Bronchial epithelial cell (primary cell): ENCODE results near the gene OMG. TPM values are rescaled to one million over a fixed set of nuclear protein-coding genes. Genes with fewer than 3 reads are reported as not detected.

Experiments used
- DNase-seq: peaks from one replicate; pipeline ENCODE4 v3.0.0-alpha.2; 2010; ENCODE audit warnings: low read depth
- FAIRE-seq: peaks from 2 replicates; lab custom pipeline; 2011; peaks lifted over from hg19 to GRCh38; lab: Jason Lieb, UNC
- H3K27me3 ChIP-seq: 2 replicates; pipeline ENCODE4 v1.5.1; 2011; ENCODE audit warnings: low read length; ENCODE audit not compliant: control insufficient read depth, insufficient read depth
- H3K36me3 ChIP-seq: 2 replicates; pipeline ENCODE4 v1.5.1; 2011; ENCODE audit warnings: low read length; ENCODE audit not compliant: control insufficient read depth, insufficient read depth
- H3K4me3 ChIP-seq: 2 replicates; pipeline ENCODE4 v1.5.1; 2011; ENCODE audit warnings: mild to moderate bottlenecking, low read depth, low read length, control low read depth
- total RNA-seq: library from RNA; depleted of rRNA; stranded (reverse); fragments of >200 nt; gene quantifications from 2 replicates; pipeline ENCODE4 v1.2.1, GENCODE V29; 2014
- TF ChIP-seq, protein P1 (sequence below): IDR thresholded peaks from 2 replicates; pipeline ENCODE4 v1.5.1; 2011; ENCODE audit warnings: mild to moderate bottlenecking, moderate library complexity, low read length, control low read depth, inconsistent platforms; ENCODE audit not compliant: insufficient read depth, severe bottlenecking

OMG gene
- total RNA-seq, 1 donor from 2014 or later: not detected

DNA sequence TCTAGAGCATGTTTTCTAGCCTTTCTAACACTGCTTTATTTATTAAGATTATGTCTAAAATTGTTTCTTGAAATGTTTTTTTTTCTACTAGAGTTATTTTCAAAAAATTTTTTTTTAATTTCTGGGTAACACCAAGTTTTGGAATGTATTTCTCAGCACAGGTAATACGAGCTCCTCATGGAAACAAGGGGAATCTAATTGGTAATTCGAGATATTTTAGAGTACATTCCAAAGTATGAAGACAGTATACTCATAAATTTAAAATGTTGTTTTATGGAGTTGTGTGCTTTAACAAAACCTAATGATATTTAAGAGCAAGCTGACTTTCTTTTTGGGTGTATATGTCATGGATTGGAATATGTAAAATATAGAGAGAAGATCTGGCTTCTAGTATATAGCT, 42.4 kb downstream of the OMG start:
- DNase-seq: no peak
- Histone ChIP-seq H3K27me3 (no peaks in the 10 kb centered on the region), H3K36me3 (no peaks in the 10 kb centered on the region), H3K4me3 (no peak overlapping the region)
- FAIRE-seq: no peak
- TF ChIP-seq, protein P1, sequence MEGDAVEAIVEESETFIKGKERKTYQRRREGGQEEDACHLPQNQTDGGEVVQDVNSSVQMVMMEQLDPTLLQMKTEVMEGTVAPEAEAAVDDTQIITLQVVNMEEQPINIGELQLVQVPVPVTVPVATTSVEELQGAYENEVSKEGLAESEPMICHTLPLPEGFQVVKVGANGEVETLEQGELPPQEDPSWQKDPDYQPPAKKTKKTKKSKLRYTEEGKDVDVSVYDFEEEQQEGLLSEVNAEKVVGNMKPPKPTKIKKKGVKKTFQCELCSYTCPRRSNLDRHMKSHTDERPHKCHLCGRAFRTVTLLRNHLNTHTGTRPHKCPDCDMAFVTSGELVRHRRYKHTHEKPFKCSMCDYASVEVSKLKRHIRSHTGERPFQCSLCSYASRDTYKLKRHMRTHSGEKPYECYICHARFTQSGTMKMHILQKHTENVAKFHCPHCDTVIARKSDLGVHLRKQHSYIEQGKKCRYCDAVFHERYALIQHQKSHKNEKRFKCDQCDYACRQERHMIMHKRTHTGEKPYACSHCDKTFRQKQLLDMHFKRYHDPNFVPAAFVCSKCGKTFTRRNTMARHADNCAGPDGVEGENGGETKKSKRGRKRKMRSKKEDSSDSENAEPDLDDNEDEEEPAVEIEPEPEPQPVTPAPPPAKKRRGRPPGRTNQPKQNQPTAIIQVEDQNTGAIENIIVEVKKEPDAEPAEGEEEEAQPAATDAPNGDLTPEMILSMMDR: no peak

DNA sequence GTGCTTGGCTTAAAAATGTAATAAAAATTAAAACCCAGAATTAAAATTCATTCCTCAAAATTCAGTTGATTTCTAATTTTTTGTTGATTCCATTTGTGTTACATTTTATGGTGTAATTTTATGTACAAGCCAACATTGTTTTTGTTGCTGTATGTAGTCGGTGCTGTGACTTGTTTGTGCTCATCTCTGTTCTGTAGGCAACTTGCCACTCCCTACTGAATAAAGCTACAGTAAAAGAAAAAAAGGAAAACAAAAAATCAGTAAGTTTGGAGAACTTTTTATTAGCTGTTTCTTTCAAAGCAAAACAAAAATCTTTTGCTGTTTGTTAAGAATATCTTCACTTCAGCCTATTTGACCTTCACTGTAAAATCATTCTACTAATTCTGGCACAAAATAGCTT, 44.3 kb downstream of the OMG start:
- no peak for FAIRE-seq
- TF ChIP-seq, protein P1: no peak
- H3K4me3 ChIP-seq: no peak overlapping the region
- DNase-seq: no peak
- H3K36me3 ChIP-seq: no peaks in the 10 kb centered on the region
- H3K27me3 ChIP-seq: no peaks in the 10 kb centered on the region

DNA sequence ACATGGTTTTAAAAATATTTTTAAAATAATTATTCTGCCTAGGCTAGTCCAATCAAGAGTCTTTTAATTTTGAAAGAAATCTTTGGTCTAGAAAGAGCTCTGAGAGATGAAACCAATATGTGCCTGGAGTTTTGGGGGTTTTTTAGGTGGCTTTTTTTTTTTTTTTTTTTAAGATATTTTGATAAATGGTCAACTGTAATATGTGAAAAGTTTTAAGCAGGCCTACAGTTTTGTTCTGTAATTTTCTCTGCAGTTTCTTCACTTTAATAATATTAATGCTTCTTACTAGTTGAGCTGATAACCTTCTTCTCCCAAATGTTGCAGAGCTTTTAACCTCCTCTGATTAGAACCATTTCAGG, 45.1 kb downstream of the OMG start:
- FAIRE-seq (no peak), DNase-seq (no peak)
- TF ChIP-seq, protein P1: no peak
- H3K36me3 ChIP-seq: no peaks in the 10 kb centered on the region
- no peak overlapping the region for H3K4me3 ChIP-seq
- no peaks in the 10 kb centered on the region for H3K27me3 ChIP-seq

DNA sequence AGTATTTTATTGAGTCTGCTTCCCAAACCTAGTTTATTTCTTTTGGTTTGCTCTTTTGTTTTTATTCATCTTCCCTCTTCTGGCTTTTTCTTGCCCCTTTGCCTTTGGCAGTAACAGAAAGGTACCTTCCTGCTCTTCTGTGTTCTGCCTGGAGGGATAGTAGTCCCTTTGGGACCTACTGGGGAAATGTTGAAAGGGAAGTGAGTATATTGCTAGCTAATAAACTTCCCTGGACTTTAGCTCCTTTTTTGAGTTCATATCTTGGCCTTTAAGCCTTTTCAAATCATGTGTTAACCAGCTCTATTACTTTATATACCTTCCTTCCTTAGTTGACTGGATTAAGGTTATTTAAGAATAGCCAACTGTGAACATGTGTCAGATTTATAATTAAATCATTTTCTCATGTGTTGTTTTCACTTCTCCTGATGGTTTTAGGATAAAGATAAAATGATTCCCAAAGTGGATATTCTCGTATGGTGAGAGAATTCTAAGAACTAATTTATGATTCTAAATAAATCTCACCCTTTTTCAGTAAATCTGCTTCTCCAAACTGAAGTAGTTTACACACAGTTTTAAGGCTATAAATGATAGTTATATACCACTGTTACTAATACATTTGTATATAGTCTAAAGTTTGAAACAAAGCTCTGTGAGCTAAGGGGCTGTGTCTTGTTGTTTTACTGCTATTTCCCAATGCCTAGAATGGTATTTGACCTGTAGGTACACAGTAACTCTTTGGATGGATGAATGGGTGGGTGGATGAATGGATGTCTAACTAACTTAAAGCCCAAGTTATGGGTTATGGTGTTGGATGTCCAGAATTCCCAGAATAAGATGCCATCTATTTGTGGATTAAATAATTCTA, 45.7 kb downstream of the OMG start:
- Histone ChIP-seq H3K4me3 (no peak overlapping the region), H3K36me3 (no peaks in the 10 kb centered on the region), H3K27me3 (no peaks in the 10 kb centered on the region)
- DNase-seq (no peak), FAIRE-seq (no peak)
- TF ChIP-seq, protein P1: no peak

DNA sequence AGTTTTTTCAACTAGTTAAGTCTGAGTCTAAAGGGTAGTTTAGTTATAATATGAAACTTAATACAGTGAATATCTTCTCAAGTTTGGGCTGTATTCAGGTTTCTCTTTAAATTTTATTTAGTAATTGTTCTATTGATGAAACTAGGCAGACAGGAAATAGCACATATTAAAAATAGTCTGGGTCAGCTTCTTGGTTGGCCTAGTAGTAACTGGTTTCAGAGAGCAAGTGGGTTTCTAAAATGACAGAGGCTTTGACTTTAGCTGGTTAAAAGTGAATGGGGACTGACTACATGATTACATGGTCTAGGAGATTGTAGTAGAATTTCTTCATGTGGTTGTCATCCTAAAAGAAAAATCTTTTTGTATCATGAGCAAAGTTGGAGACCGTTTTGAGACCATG, 46.8 kb downstream of the OMG start:
- H3K4me3 ChIP-seq: no peak overlapping the region
- FAIRE-seq: no peak

More for the DNA sequence above, 46.8 kb downstream of the OMG start:
- no peak for DNase-seq
- TF ChIP-seq, protein P1: no peak
- no peaks in the 10 kb centered on the region for H3K27me3 ChIP-seq
- H3K36me3 ChIP-seq: no peaks in the 10 kb centered on the region
